T-helper 17 cell (primary cell): ENCODE results near the gene MYMK. TPM values are rescaled to one million over a fixed set of nuclear protein-coding genes. Genes with fewer than 3 reads are reported as not detected.

ENCODE experiments used
- ATAC-seq: fragments of 150-1000 bp; cut with Tn5 transposase; 2 replicates; pipeline ENCODE4 v1.10.0; 2021; ENCODE audit warnings: mild to moderate bottlenecking, moderate library complexity
- DNase-seq, 3 donors: peaks; one replicate each; pipeline versions ENCODE4 v3.0.0 to v3.0.0-alpha.2; 2020 to 2021
- H3K9me3 ChIP-seq: one replicate; pipeline ENCODE4 v1.7.0; 2013; ENCODE audit warnings: low read length, mild to moderate bottlenecking; ENCODE audit not compliant: control insufficient read depth, poor library complexity, severe bottlenecking
- H3K27ac Mint-ChIP-seq: one replicate; pipeline ENCODE4 v1.8.0; 2022; ENCODE audit warnings: mild to moderate bottlenecking, moderate library complexity, mixed read lengths
- H3K27me3 Mint-ChIP-seq: one replicate; pipeline ENCODE4 v1.8.0; 2022; ENCODE audit warnings: mixed read lengths
- H3K36me3 Mint-ChIP-seq: one replicate; pipeline ENCODE4 v1.8.0; 2022; ENCODE audit warnings: low read depth, mixed read lengths
- H3K4me1 Mint-ChIP-seq: one replicate; pipeline ENCODE4 v1.8.0; 2022; ENCODE audit warnings: mild to moderate bottlenecking, mixed read lengths
- H3K4me3 Mint-ChIP-seq: one replicate; pipeline ENCODE4 v1.8.0; 2022; ENCODE audit warnings: mild to moderate bottlenecking, moderate library complexity, mixed read lengths
- total RNA-seq, 4 donors: library from RNA in 2 of 4; stranded (reverse) in 2 of 4; gene quantifications; one replicate each; pipeline ENCODE4 v1.2.3 and lab custom pipeline; 2022 to 2026

The MYMK gene
- total RNA-seq, 2 donors from 2014 or later = not detected

DNA sequence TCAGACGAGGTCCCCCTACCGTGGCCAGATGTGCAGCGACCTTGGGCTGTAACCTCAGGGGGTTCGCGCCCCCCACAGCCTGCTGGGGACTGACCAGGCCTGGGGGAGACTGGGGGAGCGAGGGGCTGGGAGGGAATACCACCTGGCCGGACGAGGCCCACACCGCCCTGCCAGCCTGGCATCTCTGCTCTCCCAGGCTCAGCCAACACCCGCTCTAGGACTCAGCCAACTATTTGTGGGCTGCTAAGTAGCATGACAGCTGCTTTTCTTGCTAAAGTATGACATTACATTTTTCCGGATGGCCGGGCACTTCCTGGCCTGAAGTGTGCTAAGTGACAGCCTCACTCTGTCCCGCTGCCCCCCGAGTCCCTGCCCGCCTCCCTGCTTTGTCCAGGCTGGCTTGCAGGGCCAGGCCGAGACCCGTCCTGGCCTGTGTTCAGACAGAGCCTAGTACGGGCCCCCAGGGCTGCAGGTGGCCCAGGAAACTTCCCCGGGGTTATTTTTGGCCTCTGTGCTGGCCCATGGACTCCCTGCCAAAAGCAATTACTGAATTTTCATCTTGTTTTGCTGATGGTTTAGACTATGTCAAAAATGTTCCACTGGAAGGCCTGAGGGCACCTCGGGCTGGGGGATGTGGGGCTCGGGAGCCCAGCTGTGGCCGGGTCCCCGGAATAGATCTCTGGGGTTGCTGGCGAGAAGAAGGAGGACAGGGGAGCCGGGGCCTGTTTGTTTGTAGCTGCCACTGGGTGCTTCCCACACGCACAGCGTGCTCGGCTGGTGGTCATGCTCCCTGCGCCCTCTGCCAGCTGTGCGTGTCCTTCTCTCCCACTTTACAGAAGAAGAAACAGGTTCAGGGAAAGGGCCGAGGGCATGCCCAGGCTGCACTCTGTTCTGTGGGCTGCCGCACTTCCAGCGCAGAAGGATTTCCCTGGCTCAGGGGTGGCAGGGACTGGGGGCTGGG lies 32.4 kb downstream of the MYMK start:
- no peaks in the 10 kb centered on the region for H3K9me3 ChIP-seq
- Mint-ChIP-seq H3K36me3 (no peaks in the 10 kb centered on the region), H3K27ac (no peak overlapping the region), H3K27me3 (peaks cover 14% of the 10 kb centered on the region), H3K4me3 (no peak overlapping the region), H3K4me1 (no peaks in the 10 kb centered on the region)
- DNase-seq (no peak), ATAC-seq (no peak)

DNA sequence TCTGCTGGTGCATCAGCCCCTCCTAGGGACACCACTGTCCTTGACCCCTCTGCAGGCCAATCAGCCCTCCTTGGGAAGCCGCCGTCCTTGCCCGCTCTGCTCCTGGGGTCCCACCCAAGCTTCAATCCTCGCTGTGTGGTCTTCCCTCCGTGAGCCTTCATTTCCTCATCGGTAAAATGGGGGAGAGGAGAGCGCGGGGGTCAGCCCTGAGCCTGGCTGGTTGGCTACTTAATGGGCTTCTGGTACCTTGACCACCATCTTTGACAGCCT lies 33.2 kb downstream of the MYMK start:
- no peak overlapping the region for H3K27ac Mint-ChIP-seq
- no peak for DNase-seq
- ATAC-seq = no peak
- no peaks in the 10 kb centered on the region for H3K4me1 Mint-ChIP-seq
- peaks cover 14% of the 10 kb centered on the region for H3K27me3 Mint-ChIP-seq
- H3K36me3 Mint-ChIP-seq = no peaks in the 10 kb centered on the region
- H3K4me3 Mint-ChIP-seq = no peak overlapping the region
- no peaks in the 10 kb centered on the region for H3K9me3 ChIP-seq

DNA sequence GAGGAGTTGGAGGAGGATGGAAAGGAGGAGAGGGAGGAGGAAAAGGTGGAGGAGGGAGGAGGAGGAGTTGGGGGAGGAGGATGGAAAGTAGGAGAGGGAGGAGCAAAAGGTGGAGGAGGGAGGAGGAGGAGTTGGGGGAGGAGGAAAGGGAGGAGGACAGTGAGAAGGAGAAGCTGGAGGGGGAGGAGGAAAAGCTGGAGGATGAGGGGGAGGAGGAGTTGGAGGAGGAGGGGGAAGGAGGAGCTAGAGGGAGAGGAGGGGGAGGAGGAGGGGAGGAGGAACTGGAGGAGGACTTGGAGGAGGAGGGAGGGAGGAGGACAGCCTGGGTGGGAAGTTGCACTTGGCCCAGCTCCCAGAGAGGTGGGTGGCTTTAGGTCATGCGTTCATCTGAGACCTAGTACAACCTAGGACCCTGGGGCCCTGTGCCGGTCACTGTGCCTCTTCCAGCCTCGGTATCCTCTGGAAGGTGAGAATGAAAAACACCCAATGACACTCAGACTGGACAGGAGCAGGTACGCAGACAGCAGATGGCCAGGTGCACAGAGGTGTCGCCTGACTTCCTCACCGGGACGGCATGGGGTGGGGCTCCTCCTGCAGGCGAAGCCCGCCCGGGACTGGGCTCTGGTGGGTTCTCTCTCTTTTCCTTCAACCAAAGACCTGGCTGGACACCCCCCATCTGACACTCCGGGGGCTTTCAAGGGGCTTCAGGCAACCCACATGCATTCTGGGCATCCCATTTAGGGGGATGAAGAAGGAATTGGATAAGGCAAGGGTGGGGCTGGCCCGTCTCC lies 33.7 kb downstream of the MYMK start:
- DNase-seq (no peak), ATAC-seq (no peak)
- H3K4me1 Mint-ChIP-seq = peaks cover 2% of the 10 kb centered on the region
- no peak overlapping the region for H3K4me3 Mint-ChIP-seq
- H3K27ac Mint-ChIP-seq = no peak overlapping the region
- no peaks in the 10 kb centered on the region for H3K9me3 ChIP-seq
- H3K36me3 Mint-ChIP-seq = no peaks in the 10 kb centered on the region
- peaks cover 18% of the 10 kb centered on the region for H3K27me3 Mint-ChIP-seq

DNA sequence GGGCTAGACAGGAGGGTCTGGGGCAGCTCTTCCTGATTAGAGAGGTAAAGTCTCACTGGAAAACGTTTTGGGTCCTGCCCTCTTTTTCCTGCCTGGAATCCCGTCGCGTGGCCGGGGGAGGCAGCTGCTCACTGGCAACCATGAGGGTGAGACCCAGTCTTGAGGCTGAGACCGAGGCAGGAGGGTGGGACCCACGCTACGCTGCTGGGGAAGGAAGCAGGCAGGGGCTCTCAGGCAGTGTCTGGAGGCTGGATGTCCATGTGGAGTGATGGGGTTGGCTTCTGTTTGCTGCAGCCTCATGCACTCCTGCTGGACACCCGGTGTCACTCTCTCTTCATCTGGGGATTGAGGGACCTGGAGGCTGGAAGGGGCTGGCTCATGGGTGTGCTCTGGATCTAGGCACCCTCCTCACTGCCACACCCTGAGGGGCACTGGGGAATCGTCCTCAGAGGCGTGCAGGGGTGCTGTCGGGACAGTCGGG lies 34.5 kb downstream of the MYMK start:
- peaks cover 19% of the 10 kb centered on the region for H3K27me3 Mint-ChIP-seq
- H3K36me3 Mint-ChIP-seq = no peaks in the 10 kb centered on the region
- peaks cover 3% of the 10 kb centered on the region for H3K4me1 Mint-ChIP-seq
- H3K27ac Mint-ChIP-seq = no peak overlapping the region
- DNase-seq (no peak), ATAC-seq (no peak)
- H3K9me3 ChIP-seq = no peaks in the 10 kb centered on the region
- H3K4me3 Mint-ChIP-seq = no peak overlapping the region

DNA sequence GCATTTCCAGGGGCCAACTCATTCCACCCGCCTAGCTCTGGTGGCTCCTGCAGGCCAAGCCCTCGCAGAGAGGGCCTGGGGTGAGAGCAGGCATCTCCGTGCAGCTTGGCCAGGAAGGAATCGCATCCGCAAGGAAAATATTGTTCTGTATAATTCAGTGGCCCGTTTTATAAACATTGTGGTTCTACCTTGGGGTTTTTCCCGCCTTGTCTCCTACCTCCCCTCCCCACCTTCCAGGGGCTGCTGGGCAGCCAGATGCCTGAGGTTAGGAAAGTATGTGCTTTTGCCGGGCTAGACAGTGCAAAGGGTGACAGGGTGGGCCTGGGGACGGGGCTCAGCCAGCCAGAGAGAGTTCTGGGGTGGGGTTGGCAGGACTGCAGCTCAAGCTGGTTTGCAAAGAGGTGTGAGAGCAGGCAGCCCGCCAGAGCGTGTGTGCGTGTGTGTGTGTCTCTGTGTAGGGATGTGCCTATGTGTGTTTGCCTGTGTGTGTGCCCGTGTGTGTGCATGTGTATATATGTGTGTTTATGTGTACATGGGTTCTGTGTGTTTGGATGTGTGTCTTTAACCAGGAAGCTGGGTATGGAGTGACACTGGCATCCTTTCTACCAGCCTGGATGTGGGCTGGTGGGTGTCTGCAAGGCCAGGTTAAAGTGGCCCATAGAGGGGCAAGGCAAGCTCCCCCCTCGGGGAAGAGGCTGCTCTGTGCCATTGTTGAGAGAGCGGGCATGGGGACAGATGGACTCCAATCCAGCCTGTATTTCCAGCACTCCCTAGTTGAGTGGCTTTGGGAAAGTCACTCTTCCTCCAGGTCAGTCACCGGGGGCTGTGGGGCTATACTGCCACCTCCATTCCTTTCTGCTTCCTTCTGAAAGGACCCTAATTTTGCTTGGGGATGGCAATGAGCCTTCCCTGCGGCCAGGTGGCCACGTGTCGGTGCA lies 35.2 kb downstream of the MYMK start:
- no peak overlapping the region for H3K4me3 Mint-ChIP-seq
- H3K36me3 Mint-ChIP-seq = no peaks in the 10 kb centered on the region
- H3K4me1 Mint-ChIP-seq = peaks cover 3% of the 10 kb centered on the region
- no peaks in the 10 kb centered on the region for H3K9me3 ChIP-seq
- ATAC-seq = no peak
- DNase-seq = no peak
- H3K27me3 Mint-ChIP-seq = peaks cover 19% of the 10 kb centered on the region
- no peak overlapping the region for H3K27ac Mint-ChIP-seq

DNA sequence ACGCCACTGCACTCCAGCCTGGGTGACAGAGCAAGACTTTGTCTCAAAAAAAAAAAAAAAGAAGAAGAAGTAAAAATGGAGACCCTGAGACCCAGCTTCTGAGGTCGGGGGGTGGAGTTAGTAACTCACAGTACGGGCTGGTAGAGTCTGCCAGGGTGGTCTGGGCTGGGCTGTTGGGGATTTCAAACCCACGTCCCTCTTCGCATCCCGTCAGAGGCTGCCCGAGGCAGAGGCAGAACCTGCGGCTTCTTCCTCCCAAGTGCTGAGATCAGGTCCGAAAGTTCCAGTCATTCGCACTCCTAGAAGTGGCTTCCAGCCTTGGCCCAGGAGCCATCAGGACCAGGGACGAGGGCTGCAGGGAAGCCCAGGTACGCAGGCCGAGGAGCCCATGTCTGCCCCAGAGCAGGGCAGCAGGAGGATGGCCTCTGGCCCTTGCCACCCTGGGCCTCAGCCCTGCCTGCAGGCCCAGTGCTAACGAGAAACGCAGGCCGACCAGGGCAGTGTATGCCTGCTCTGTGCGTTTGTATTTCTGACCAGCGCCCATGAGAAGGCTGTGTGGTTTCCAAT lies 36.0 kb downstream of the MYMK start:
- DNase-seq = no peak
- ATAC-seq = no peak
- no peak overlapping the region for H3K4me3 Mint-ChIP-seq
- no peaks in the 10 kb centered on the region for H3K9me3 ChIP-seq
- H3K36me3 Mint-ChIP-seq = no peaks in the 10 kb centered on the region
- peaks cover 3% of the 10 kb centered on the region for H3K4me1 Mint-ChIP-seq
- H3K27ac Mint-ChIP-seq = no peak overlapping the region
- peaks cover 19% of the 10 kb centered on the region for H3K27me3 Mint-ChIP-seq

DNA sequence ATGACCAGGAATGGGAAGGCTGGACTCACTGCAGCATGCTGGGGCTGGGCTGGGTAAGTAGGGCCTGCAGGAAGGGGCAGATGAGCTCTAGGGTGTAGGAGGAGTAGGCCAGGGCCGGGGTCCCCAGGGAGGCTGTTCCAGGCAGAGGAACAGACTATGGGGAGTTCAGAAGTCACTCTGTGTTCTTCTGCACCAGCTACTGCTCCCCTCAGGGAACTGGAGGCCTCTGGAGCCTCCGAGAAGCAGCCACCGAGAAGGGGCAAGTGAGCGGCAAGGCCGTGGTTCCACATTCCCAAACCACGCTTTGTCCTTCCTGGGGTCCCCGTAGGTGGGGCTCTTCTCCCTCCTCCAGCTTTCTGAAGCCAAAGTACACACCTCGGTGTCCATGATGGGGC lies 37.4 kb downstream of the MYMK start:
- ATAC-seq = no peak
- no peak overlapping the region for H3K27ac Mint-ChIP-seq
- H3K4me3 Mint-ChIP-seq = no peak overlapping the region
- peaks cover 3% of the 10 kb centered on the region for H3K4me1 Mint-ChIP-seq
- DNase-seq = no peak
- H3K27me3 Mint-ChIP-seq = peaks cover 23% of the 10 kb centered on the region
- no peaks in the 10 kb centered on the region for H3K36me3 Mint-ChIP-seq
- H3K9me3 ChIP-seq = no peaks in the 10 kb centered on the region

DNA sequence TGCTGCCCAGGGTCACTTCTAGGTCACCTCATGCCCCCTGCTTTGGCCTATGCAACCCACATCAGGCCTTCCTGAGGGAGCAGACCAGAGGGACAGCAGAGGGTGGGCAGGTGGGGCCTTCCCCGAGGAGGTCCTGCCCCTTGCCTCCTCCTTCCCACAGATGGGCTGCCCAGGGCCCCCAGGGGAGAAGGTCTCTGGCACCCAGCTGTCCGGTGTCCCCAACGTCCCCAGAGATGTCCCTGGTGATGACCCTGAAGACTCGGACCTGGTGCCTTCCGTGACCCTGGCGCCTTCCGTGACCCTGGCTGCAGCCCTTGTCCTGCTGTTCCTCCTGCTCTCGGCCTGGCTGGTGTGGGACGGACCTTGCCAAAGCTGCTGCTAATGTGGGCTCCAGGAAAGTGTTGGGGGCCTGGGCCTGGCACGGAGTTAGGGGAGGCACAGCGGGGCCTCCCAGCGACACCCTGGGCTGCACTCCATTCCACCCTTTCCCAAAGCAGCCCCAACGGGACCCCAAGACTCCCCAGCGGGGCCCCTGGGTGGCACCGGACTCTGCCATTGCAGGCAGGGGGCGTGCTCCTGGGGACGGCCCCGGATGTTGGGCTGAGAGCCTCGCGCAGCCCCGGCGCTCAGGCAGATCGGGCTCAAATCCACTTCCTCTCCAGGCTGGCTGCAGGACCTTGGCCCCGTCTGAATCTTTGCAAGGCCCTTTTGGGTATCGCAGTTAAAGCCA lies 39.1 kb downstream of the MYMK start:
- Mint-ChIP-seq H3K27me3 (peaks cover 27% of the 10 kb centered on the region), H3K36me3 (no peaks in the 10 kb centered on the region), H3K4me3 (peak overlapping the region; percentile 39), H3K27ac (no peak overlapping the region), H3K4me1 (peaks cover 3% of the 10 kb centered on the region)
- DNase-seq = no peak
- peak; percentile 27 for ATAC-seq
- no peaks in the 10 kb centered on the region for H3K9me3 ChIP-seq

DNA sequence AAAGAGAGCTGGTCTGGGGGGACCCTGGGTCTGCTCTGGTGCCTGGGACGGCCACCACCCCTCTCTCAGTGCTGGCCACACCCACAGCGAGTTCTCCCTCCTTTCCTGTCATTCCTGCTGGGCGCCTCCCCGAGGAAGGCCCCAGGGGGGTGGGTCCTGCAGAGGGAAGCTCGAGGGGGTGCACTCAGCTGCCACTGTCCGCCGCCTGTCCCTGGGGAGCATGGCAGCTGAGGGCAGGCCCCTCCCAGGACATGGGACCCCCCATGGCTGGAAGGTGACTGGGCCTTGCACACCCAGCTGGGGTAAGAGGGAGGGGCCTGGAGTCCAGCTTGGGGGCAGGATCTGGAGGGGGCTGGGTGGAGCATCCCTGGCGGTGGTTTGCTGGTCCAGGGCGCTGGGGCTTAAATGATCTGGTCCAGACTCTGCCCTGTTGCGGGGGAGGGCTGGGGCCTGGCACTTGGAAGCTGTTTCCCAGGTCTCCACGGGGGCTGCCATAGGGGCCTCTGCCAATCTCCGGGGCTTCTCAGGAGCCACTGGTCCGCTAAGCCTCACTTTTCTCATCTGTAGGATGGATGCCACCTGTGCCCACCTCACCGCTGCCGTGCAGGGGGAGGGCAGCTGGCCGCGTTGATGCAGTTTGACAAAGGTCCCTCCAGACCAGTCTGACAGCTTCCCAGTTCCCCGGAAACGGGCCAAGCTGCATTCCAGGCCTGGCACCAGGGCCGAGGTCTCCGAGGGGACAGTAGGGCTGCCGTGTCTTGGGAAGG lies 39.9 kb downstream of the MYMK start:
- peaks cover 26% of the 10 kb centered on the region for H3K27me3 Mint-ChIP-seq
- H3K4me1 Mint-ChIP-seq = peaks cover 5% of the 10 kb centered on the region
- no peaks in the 10 kb centered on the region for H3K9me3 ChIP-seq
- H3K4me3 Mint-ChIP-seq = no peak overlapping the region
- no peak overlapping the region for H3K27ac Mint-ChIP-seq
- DNase-seq (no peak), ATAC-seq (no peak)
- H3K36me3 Mint-ChIP-seq = no peaks in the 10 kb centered on the region

DNA sequence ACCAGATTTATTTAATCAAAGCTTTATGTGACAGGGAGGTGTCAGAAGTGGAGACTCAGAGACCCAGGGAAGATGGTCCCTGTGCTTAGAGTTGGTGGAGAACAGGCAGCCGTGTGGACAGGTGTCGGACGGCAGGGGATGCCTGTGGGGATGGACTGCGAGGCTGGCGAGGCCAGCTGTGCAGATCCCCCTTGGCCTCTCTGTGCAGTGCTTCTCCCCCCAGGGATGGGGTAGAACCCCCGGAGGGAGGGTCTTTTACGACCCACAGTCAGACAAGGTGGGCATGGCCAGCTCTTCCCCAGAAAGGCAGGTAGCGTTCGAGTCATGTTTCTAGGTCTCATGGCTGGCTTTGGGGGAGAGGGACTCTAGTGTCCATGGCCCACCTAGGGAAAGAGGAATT lies 41.1 kb downstream of the MYMK start:
- DNase-seq (no peak), ATAC-seq (no peak)
- no peak overlapping the region for H3K27ac Mint-ChIP-seq
- H3K36me3 Mint-ChIP-seq = no peaks in the 10 kb centered on the region
- peaks cover 10% of the 10 kb centered on the region for H3K4me1 Mint-ChIP-seq
- peaks cover 19% of the 10 kb centered on the region for H3K27me3 Mint-ChIP-seq
- H3K9me3 ChIP-seq = no peaks in the 10 kb centered on the region
- no peak overlapping the region for H3K4me3 Mint-ChIP-seq

DNA sequence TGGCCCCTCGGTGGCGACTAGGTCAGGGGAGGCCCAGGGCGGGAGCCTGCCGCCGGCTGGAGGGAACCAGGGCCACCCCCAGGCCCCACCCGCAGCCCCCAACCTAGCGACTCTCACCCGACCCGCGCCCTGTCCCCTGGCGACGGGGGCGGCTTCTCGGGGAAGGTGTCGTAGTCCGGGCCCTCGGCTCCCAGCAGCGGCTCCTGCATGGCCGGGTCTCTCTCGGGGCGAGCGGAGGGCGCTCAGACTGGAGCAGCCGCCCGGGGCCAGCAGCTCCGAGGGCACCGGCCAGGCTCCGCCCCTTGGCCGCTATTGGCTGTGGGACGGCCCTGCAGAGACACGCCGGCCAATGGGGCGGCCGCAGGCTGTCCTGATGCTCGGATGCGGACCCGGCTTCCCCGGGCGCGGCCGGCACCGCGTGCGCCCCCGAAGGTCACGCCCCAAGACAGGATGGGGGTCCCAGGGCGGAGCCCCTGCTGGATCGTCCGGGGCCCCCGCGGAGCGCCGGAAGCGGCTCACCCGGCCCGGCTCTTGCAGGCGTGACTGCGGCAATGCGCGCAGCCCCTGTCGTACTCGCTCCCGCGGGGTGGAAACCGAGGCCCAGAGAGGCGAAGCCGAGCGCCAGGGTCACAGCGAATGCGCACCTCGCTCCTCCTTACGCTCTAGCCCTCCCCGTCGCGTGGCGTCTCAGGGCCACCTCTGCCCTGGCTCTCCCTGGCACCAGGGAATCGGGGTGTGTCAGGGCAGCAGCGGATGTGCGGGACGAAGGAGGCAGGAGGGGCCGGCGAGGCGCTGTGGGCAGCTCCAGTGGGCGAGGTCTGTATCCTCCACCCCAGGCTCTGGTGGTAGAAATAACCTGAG lies 45.7 kb downstream of the MYMK start, which contains the start of gene SLC2A6:
Gene SLC2A6 (minus strand): TSS at position 249 of the 861 bp plus-strand sequence. CDS start 40 bp downstream, at position 209.
- peak within 1 kb of the TSS; percentile 85 for H3K4me3 Mint-ChIP-seq
- H3K36me3 Mint-ChIP-seq = no peaks in the 10 kb centered on the region
- no peak within 1 kb of the TSS for H3K27ac Mint-ChIP-seq
- DNase-seq = peak; percentile 61 to 83 (median 76)
- H3K9me3 ChIP-seq = no peaks in the 10 kb centered on the region
- H3K4me1 Mint-ChIP-seq = peaks cover 6% of the 10 kb centered on the region
- peaks cover 13% of the 10 kb centered on the region for H3K27me3 Mint-ChIP-seq
- ATAC-seq = peak; percentile 98
